SK-N-SH (cell line): Measurements from ENCODE around the gene LFNG. TPM values are rescaled to one million over a fixed set of nuclear protein-coding genes. Genes with fewer than 3 reads are reported as not detected.
A peak's percentile ranks its signal among the peaks of the same experiment; 100 is the strongest.

Source experiments
- CTCF ChIA-PET: fragments of 300-600, 350-600 bp; formaldehyde crosslinking; extraction: SDS; loops from one replicate; lab custom pipeline; 2021; lab: Yijun Ruan, JAX
- POLR2A ChIA-PET: fragments of 350-600 bp; sonication (Branson Sonifier 250); formaldehyde crosslinking; extraction: SDS; loops from one replicate; lab custom pipeline; 2020; ENCODE audit warnings: antibody characterized with exemption, inconsistent platforms; lab: Yijun Ruan, JAX
- DNase-seq: peaks from one replicate; pipeline ENCODE4 v3.0.0; 2012
- H2AFZ ChIP-seq: fragments of 200-600 bp; sonication (generic); 2 replicates; pipeline ENCODE4 v1.8.1; 2016; ENCODE audit warnings: antibody characterized with exemption, mild to moderate bottlenecking, low read depth
- H3F3A ChIP-seq: fragments of 200-600 bp; sonication (generic); replicated peaks from 2 replicates; pipeline ENCODE3; 2016; ENCODE audit warnings: antibody characterized with exemption, mild to moderate bottlenecking; ENCODE audit not compliant: insufficient read depth
- H3K27ac ChIP-seq, 2 experiments: fragments of 200-500 bp in 1 of 2; fragments of 200-600 bp in 1 of 2; sonication (Bioruptor generic) in 1 of 2; sonication (generic), shearing (Covaris generic) in 1 of 2; 2 replicates each; pipeline versions ENCODE4 v1.5.1 to v1.6.1; 2014 to 2016; ENCODE audit warnings: low read depth in 2 of 2, inconsistent platforms in 1 of 2, low read length in 1 of 2, mild to moderate bottlenecking in 1 of 2, mixed read lengths in 1 of 2
- H3K27me3 ChIP-seq: fragments of 200-600 bp; sonication (generic), shearing (Covaris generic); 2 replicates; pipeline ENCODE4 v1.6.1; 2016; ENCODE audit warnings: mixed run types; ENCODE audit not compliant: insufficient read depth
- H3K36me3 ChIP-seq, 2 experiments: fragments of 200-500 bp in 1 of 2; fragments of 200-600 bp in 1 of 2; sonication (Bioruptor generic) in 1 of 2; sonication (generic) in 1 of 2; replicated peaks in 1 of 2; 2 replicates each; pipeline versions ENCODE3 to v1.5.1; 2014 to 2016; ENCODE audit warnings: low read length in 1 of 2, mild to moderate bottlenecking in 1 of 2; ENCODE audit not compliant: insufficient read depth in 2 of 2, control insufficient read depth in 1 of 2
- H3K4me1 ChIP-seq, 2 experiments: fragments of 200-500 bp in 1 of 2; fragments of 200-600 bp in 1 of 2; sonication (Bioruptor generic) in 1 of 2; sonication (generic), shearing (Covaris generic) in 1 of 2; 2 replicates each; pipeline versions ENCODE4 v1.5.1 to v1.6.1; 2014 to 2016; ENCODE audit warnings: low read depth in 1 of 2, low read length in 1 of 2, mixed run types in 1 of 2; ENCODE audit not compliant: insufficient read depth in 2 of 2, control insufficient read depth in 1 of 2
- H3K4me2 ChIP-seq: fragments of 200-600 bp; sonication (generic), shearing (Covaris generic); 2 replicates; pipeline ENCODE4 v1.6.1; 2017; ENCODE audit warnings: mixed run types
- H3K4me3 ChIP-seq, 2 experiments: fragments of 200-500 bp in 1 of 2; fragments of 200-600 bp in 1 of 2; sonication (Bioruptor generic) in 1 of 2; sonication (generic), shearing (Covaris generic) in 1 of 2; 2 replicates each; pipeline versions ENCODE4 v1.5.1 to v1.8.1; 2014 to 2016; ENCODE audit warnings: low read depth in 2 of 2, inconsistent platforms in 1 of 2, low read length in 1 of 2, mild to moderate bottlenecking in 1 of 2, mixed read lengths in 1 of 2, moderate library complexity in 1 of 2
- H3K79me2 ChIP-seq: fragments of 200-600 bp; sonication (generic); 2 replicates; pipeline ENCODE4 v1.8.1; 2017; ENCODE audit warnings: mild to moderate bottlenecking; ENCODE audit not compliant: insufficient read depth
- H3K9ac ChIP-seq: fragments of 200-600 bp; sonication (generic); 2 replicates; pipeline ENCODE4 v1.6.1; 2017; ENCODE audit warnings: mixed run types
- H3K9me2 ChIP-seq: fragments of 200-600 bp; sonication (generic); 2 replicates; pipeline ENCODE4 v1.6.1; 2017; ENCODE audit warnings: mixed run types
- H3K9me3 ChIP-seq: fragments of 200-600 bp; sonication (generic); 2 replicates; pipeline ENCODE4 v1.6.1; 2017; ENCODE audit warnings: mixed run types, mild to moderate bottlenecking, moderate library complexity
- H4K20me1 ChIP-seq: fragments of 200-600 bp; sonication (generic); 2 replicates; pipeline ENCODE4 v1.6.1; 2017; ENCODE audit warnings: mild to moderate bottlenecking, mixed run types; ENCODE audit not compliant: insufficient read depth
- FOXJ3 ChIP-seq: sonication (generic); formaldehyde crosslinking; IDR thresholded peaks from 2 replicates; pipeline ENCODE4 v1.5.1; 2020; ENCODE audit warnings: mild to moderate bottlenecking, missing genetic modification reagents
- GABPA ChIP-seq: IDR thresholded peaks from 2 replicates; pipeline ENCODE4 v1.4.0; 2012; ENCODE audit warnings: low read depth, mild to moderate bottlenecking
- IRF3 ChIP-seq: fragments of 150-350 bp; IDR thresholded peaks from 2 replicates; pipeline ENCODE4 v1.6.1; 2016; ENCODE audit warnings: mild to moderate bottlenecking, low read depth, low read length
- MAX ChIP-seq: IDR thresholded peaks from 2 replicates; pipeline ENCODE4 v1.4.0; 2012; ENCODE audit warnings: low read depth
- RAD21 ChIP-seq: IDR thresholded peaks from 2 replicates; pipeline ENCODE4 v1.6.1; 2012; ENCODE audit warnings: mild to moderate bottlenecking, low read length
- RCOR1 ChIP-seq: fragments of 150-350 bp; IDR thresholded peaks from 2 replicates; pipeline ENCODE4 v1.6.1; 2017; ENCODE audit warnings: antibody characterized with exemption, low read length
- RFX5 ChIP-seq: IDR thresholded peaks from 2 replicates; pipeline ENCODE4 v1.6.1; 2012; ENCODE audit warnings: mild to moderate bottlenecking, improper control_type of control experiment, low read length
- TAF1 ChIP-seq: IDR thresholded peaks from 2 replicates; pipeline ENCODE4 v1.6.1; 2012; ENCODE audit warnings: low read depth, mild to moderate bottlenecking, low read length, moderate library complexity, borderline replicate concordance
- TCF12 ChIP-seq: IDR thresholded peaks from 2 replicates; pipeline ENCODE4 v1.4.0; 2012
- USF2 ChIP-seq: fragments of 150-350 bp; IDR thresholded peaks from 2 replicates; pipeline ENCODE4 v1.6.1; 2017; ENCODE audit warnings: antibody characterized with exemption, low read length, low read depth, borderline replicate concordance
- WGBS: methylation state at CpG from one replicate; pipeline ENCODE4 v1.1.6; 2017; ENCODE audit warnings: low lambda C conversion rate; 5-methylcytosine and 5-hydroxymethylcytosine counted together
- polyA plus RNA-seq, 3 experiments: library from polyadenylated mRNA; depleted of rRNA; stranded (reverse); fragments of >200 nt; gene quantifications; 2 replicates each; pipeline ENCODE4 v1.2.3, GENCODE V29; 2012

The LFNG gene
- polyA plus RNA-seq, 1 of the 3 experiments (the other 2 are of a cell fraction): 9.4 TPM

GRCh38 chr7:2483494-2483893, 36.1 kb upstream of the LFNG start:
- CTCF ChIA-PET: interaction anchor here (0.7 to 2.5 kb wide), 9 partner anchors 9 to 150 kb away, joined by 3 to 19 read pairs (median 5); partner anchors contain the start of gene BRAT1
- Histone ChIP-seq H2AFZ (no peak overlapping the region), H3K79me2 (no peaks in the 10 kb centered on the region), H3K27ac (no peak overlapping the region), H3K36me3 (no peaks in the 10 kb centered on the region), H4K20me1 (no peaks in the 10 kb centered on the region), H3K9me2 (no peaks in the 10 kb centered on the region), H3K4me2 (no peak overlapping the region), H3K4me3 (no peak overlapping the region), H3K4me1 (peaks cover 0 to 2% of the 10 kb centered on the region in 2 experiments; a peak in 1 of 4 replicates), H3K27me3 (no peaks in the 10 kb centered on the region)
- WGBS: 48% methylated on average over 5 of the region's 5 CpGs
- DNase-seq: peak; percentile 87
- TF ChIP-seq FOXJ3 (CRISPR knock-in tag): 0 out of 2 replicates have a peak, but pooled peaks have one; percentile 53
- TF ChIP-seq USF2: no peak
- TF ChIP-seq, all 33 proteins: peak for 1
- H3K9me3 ChIP-seq: no peaks in the 10 kb centered on the region
- no peaks in the 10 kb centered on the region for H3F3A ChIP-seq
- POLR2A ChIA-PET: no interaction called here
- no peak overlapping the region for H3K9ac ChIP-seq

GRCh38 chr7:2484868-2485267, 34.7 kb upstream of the LFNG start:
- Histone ChIP-seq H3K79me2 (no peaks in the 10 kb centered on the region), H3K9me2 (no peaks in the 10 kb centered on the region), H2AFZ (no peak overlapping the region), H3K9me3 (no peaks in the 10 kb centered on the region), H3K9ac (no peak overlapping the region), H3F3A (no peaks in the 10 kb centered on the region), H3K27me3 (no peaks in the 10 kb centered on the region), H3K4me1 (peaks cover 0 to 2% of the 10 kb centered on the region in 2 experiments; a peak in 1 of 4 replicates), H3K4me2 (no peak overlapping the region), H3K4me3 (no peak overlapping the region), H4K20me1 (no peaks in the 10 kb centered on the region), H3K36me3 (no peaks in the 10 kb centered on the region), H3K27ac (no peak overlapping the region)
- no peak for TF ChIP-seq RAD21
- no peak for TF ChIP-seq MAX
- TF ChIP-seq IRF3: no peak
- TF ChIP-seq RCOR1: no peak
- no peak for TF ChIP-seq GABPA
- no peak for TF ChIP-seq TCF12
- TF ChIP-seq RFX5: no peak
- TF ChIP-seq TAF1: no peak
- 92% methylated on average over 12 of the region's 12 CpGs for WGBS
- CTCF ChIA-PET: no interaction called here
- POLR2A ChIA-PET: interaction anchor here (0.6 kb wide), 1 partner anchor 1096 kb away, joined by 3 read pairs; no protein-coding TSS in a partner anchor
- DNase-seq: no peak
